Gastroesophageal sphincter (tissue), 3 donors: ENCODE results near the gene TEDDM1.

Experiments used
- CTCF ChIP-seq, 4 experiments: fragments of 200-600 bp in 2 of 4; fragments of 450-650 bp in 2 of 4; sonication (generic) in 1 of 4; IDR thresholded peaks; one replicate each; pipeline ENCODE4 v1.5.1; 2017 to 2019; ENCODE audit warnings: antibody characterized with exemption in 4 of 4, mild to moderate bottlenecking in 2 of 4, moderate library complexity in 2 of 4
- EP300 ChIP-seq: sonication (generic); formaldehyde crosslinking; IDR thresholded peaks from one replicate; pipeline ENCODE4 v1.6.1; 2017; ENCODE audit warnings: antibody characterized with exemption, mild to moderate bottlenecking
- POLR2A ChIP-seq, 2 donors: fragments of 450-650 bp; IDR thresholded peaks; one replicate each; pipeline ENCODE4 v1.6.1; 2017; ENCODE audit warnings: antibody characterized with exemption in 2 of 2, mild to moderate bottlenecking in 2 of 2, moderate library complexity in 1 of 2
- POLR2AphosphoS5 ChIP-seq: sonication (generic); formaldehyde crosslinking; IDR thresholded peaks from one replicate; pipeline ENCODE4 v1.6.1; 2017; ENCODE audit warnings: antibody characterized with exemption

- TF ChIP-seq CTCF (IDR thresholded peaks at IDR 0.05) = no peak
- no peak for TF ChIP-seq POLR2A (IDR thresholded peaks at IDR 0.05)
- no peak for TF ChIP-seq POLR2AphosphoS5
- TF ChIP-seq EP300 = no peak
Measured at GRCh38 chr1:182447660-182448059, 47.2 kb upstream of the TEDDM1 start.
